SK-N-SH (cell line): ENCODE data around the gene SLC29A1. TPM values are rescaled to one million over a fixed set of nuclear protein-coding genes. Genes with fewer than 3 reads are reported as not detected.

Experiments used
- CTCF ChIA-PET: fragments of 300-600, 350-600 bp; formaldehyde crosslinking; extraction: SDS; loops from one replicate; lab custom pipeline; 2021; lab: Yijun Ruan, JAX
- POLR2A ChIA-PET: fragments of 350-600 bp; sonication (Branson Sonifier 250); formaldehyde crosslinking; extraction: SDS; loops from one replicate; lab custom pipeline; 2020; ENCODE audit warnings: antibody characterized with exemption, inconsistent platforms; lab: Yijun Ruan, JAX
- DNase-seq: peaks from one replicate; pipeline ENCODE4 v3.0.0; 2012
- H2AFZ ChIP-seq: fragments of 200-600 bp; sonication (generic); 2 replicates; pipeline ENCODE4 v1.8.1; 2016; ENCODE audit warnings: antibody characterized with exemption, mild to moderate bottlenecking, low read depth
- H3F3A ChIP-seq: fragments of 200-600 bp; sonication (generic); replicated peaks from 2 replicates; pipeline ENCODE3; 2016; ENCODE audit warnings: antibody characterized with exemption, mild to moderate bottlenecking; ENCODE audit not compliant: insufficient read depth
- H3K27ac ChIP-seq, 2 experiments: fragments of 200-500 bp in 1 of 2; fragments of 200-600 bp in 1 of 2; sonication (Bioruptor generic) in 1 of 2; sonication (generic), shearing (Covaris generic) in 1 of 2; 2 replicates each; pipeline versions ENCODE4 v1.5.1 to v1.6.1; 2014 to 2016; ENCODE audit warnings: low read depth in 2 of 2, inconsistent platforms in 1 of 2, low read length in 1 of 2, mild to moderate bottlenecking in 1 of 2, mixed read lengths in 1 of 2
- H3K27me3 ChIP-seq: fragments of 200-600 bp; sonication (generic), shearing (Covaris generic); 2 replicates; pipeline ENCODE4 v1.6.1; 2016; ENCODE audit warnings: mixed run types; ENCODE audit not compliant: insufficient read depth
- H3K36me3 ChIP-seq, 2 experiments: fragments of 200-500 bp in 1 of 2; fragments of 200-600 bp in 1 of 2; sonication (Bioruptor generic) in 1 of 2; sonication (generic) in 1 of 2; replicated peaks in 1 of 2; 2 replicates each; pipeline versions ENCODE3 to v1.5.1; 2014 to 2016; ENCODE audit warnings: low read length in 1 of 2, mild to moderate bottlenecking in 1 of 2; ENCODE audit not compliant: insufficient read depth in 2 of 2, control insufficient read depth in 1 of 2
- H3K4me1 ChIP-seq, 2 experiments: fragments of 200-500 bp in 1 of 2; fragments of 200-600 bp in 1 of 2; sonication (Bioruptor generic) in 1 of 2; sonication (generic), shearing (Covaris generic) in 1 of 2; 2 replicates each; pipeline versions ENCODE4 v1.5.1 to v1.6.1; 2014 to 2016; ENCODE audit warnings: low read depth in 1 of 2, low read length in 1 of 2, mixed run types in 1 of 2; ENCODE audit not compliant: insufficient read depth in 2 of 2, control insufficient read depth in 1 of 2
- H3K4me2 ChIP-seq: fragments of 200-600 bp; sonication (generic), shearing (Covaris generic); 2 replicates; pipeline ENCODE4 v1.6.1; 2017; ENCODE audit warnings: mixed run types
- H3K4me3 ChIP-seq, 2 experiments: fragments of 200-500 bp in 1 of 2; fragments of 200-600 bp in 1 of 2; sonication (Bioruptor generic) in 1 of 2; sonication (generic), shearing (Covaris generic) in 1 of 2; 2 replicates each; pipeline versions ENCODE4 v1.5.1 to v1.8.1; 2014 to 2016; ENCODE audit warnings: low read depth in 2 of 2, inconsistent platforms in 1 of 2, low read length in 1 of 2, mild to moderate bottlenecking in 1 of 2, mixed read lengths in 1 of 2, moderate library complexity in 1 of 2
- H3K79me2 ChIP-seq: fragments of 200-600 bp; sonication (generic); 2 replicates; pipeline ENCODE4 v1.8.1; 2017; ENCODE audit warnings: mild to moderate bottlenecking; ENCODE audit not compliant: insufficient read depth
- H3K9ac ChIP-seq: fragments of 200-600 bp; sonication (generic); 2 replicates; pipeline ENCODE4 v1.6.1; 2017; ENCODE audit warnings: mixed run types
- H3K9me2 ChIP-seq: fragments of 200-600 bp; sonication (generic); 2 replicates; pipeline ENCODE4 v1.6.1; 2017; ENCODE audit warnings: mixed run types
- H3K9me3 ChIP-seq: fragments of 200-600 bp; sonication (generic); 2 replicates; pipeline ENCODE4 v1.6.1; 2017; ENCODE audit warnings: mixed run types, mild to moderate bottlenecking, moderate library complexity
- H4K20me1 ChIP-seq: fragments of 200-600 bp; sonication (generic); 2 replicates; pipeline ENCODE4 v1.6.1; 2017; ENCODE audit warnings: mild to moderate bottlenecking, mixed run types; ENCODE audit not compliant: insufficient read depth
- CHD2 ChIP-seq: fragments of 150-350 bp; IDR thresholded peaks from 2 replicates; pipeline ENCODE4 v1.6.1; 2018; ENCODE audit warnings: low read length; ENCODE audit not compliant: partially characterized antibody
- ELF1 ChIP-seq: IDR thresholded peaks from 2 replicates; pipeline ENCODE4 v1.4.0; 2012
- FOSL2 ChIP-seq: IDR thresholded peaks from 2 replicates; pipeline ENCODE4 v1.4.0; 2012; ENCODE audit warnings: low read depth, mild to moderate bottlenecking, moderate library complexity, borderline replicate concordance
- FOXJ3 ChIP-seq: sonication (generic); formaldehyde crosslinking; IDR thresholded peaks from 2 replicates; pipeline ENCODE4 v1.5.1; 2020; ENCODE audit warnings: mild to moderate bottlenecking, missing genetic modification reagents
- FOXM1 ChIP-seq: IDR thresholded peaks from 2 replicates; pipeline ENCODE4 v1.4.0; 2012; ENCODE audit warnings: low read depth, mild to moderate bottlenecking
- GABPA ChIP-seq: IDR thresholded peaks from 2 replicates; pipeline ENCODE4 v1.4.0; 2012; ENCODE audit warnings: low read depth, mild to moderate bottlenecking
- MXI1 ChIP-seq: IDR thresholded peaks from 2 replicates; pipeline ENCODE4 v1.6.1; 2012; ENCODE audit warnings: mild to moderate bottlenecking, low read depth, low read length, improper control_type of control experiment
- NFIC ChIP-seq: IDR thresholded peaks from 2 replicates; pipeline ENCODE4 v1.4.0; 2012; ENCODE audit warnings: borderline replicate concordance
- POLR2AphosphoS5 ChIP-seq: IDR thresholded peaks from 2 replicates; pipeline ENCODE4 v1.6.1; 2012; ENCODE audit warnings: low read depth, low read length
- RCOR1 ChIP-seq: fragments of 150-350 bp; IDR thresholded peaks from 2 replicates; pipeline ENCODE4 v1.6.1; 2017; ENCODE audit warnings: antibody characterized with exemption, low read length
- TCF12 ChIP-seq: IDR thresholded peaks from 2 replicates; pipeline ENCODE4 v1.4.0; 2012
- YY1 ChIP-seq: IDR thresholded peaks from 2 replicates; pipeline ENCODE4 v1.4.0; 2012; ENCODE audit warnings: low read depth, mild to moderate bottlenecking
- WGBS: methylation state at CpG from one replicate; pipeline ENCODE4 v1.1.6; 2017; ENCODE audit warnings: low lambda C conversion rate; 5-methylcytosine and 5-hydroxymethylcytosine counted together
- polyA plus RNA-seq, 3 experiments: library from polyadenylated mRNA; depleted of rRNA; stranded (reverse); fragments of >200 nt; gene quantifications; 2 replicates each; pipeline ENCODE4 v1.2.3, GENCODE V29; 2012
- TF ChIP-seq, protein P1 (sequence below): IDR thresholded peaks from 2 replicates; pipeline ENCODE4 v1.6.1; 2012; ENCODE audit warnings: mild to moderate bottlenecking, low read depth, low read length, moderate library complexity
- TF ChIP-seq, protein P2 (sequence below): IDR thresholded peaks from 2 replicates; pipeline ENCODE4; 2012
- TF ChIP-seq, protein P3 (sequence below): IDR thresholded peaks from 2 replicates; pipeline ENCODE4 v1.4.0; 2012; ENCODE audit warnings: low read depth, borderline replicate concordance

Gene SLC29A1
- polyA plus RNA-seq, 1 of the 3 experiments (the other 2 are of a cell fraction) = 44.5 TPM

GRCh38 chr6:44276667-44277640 lies 53.6 kb downstream of the SLC29A1 start:
- no peak overlapping the region for H3K4me3 ChIP-seq
- no peaks in the 10 kb centered on the region for H3F3A ChIP-seq
- H3K9me3 ChIP-seq = no peaks in the 10 kb centered on the region
- no peaks in the 10 kb centered on the region for H3K79me2 ChIP-seq
- no peaks in the 10 kb centered on the region for H4K20me1 ChIP-seq
- H3K9ac ChIP-seq = no peak overlapping the region
- ChIA-PET POLR2A (no interaction called here), CTCF (interaction anchor here (0.7 to 2.0 kb wide), 7 partner anchors 9 to 177 kb away, joined by 3 to 11 read pairs (median 3); partner anchors contain the start of gene AARS2)
- no peak for TF ChIP-seq FOXM1
- TF ChIP-seq, protein P1, sequence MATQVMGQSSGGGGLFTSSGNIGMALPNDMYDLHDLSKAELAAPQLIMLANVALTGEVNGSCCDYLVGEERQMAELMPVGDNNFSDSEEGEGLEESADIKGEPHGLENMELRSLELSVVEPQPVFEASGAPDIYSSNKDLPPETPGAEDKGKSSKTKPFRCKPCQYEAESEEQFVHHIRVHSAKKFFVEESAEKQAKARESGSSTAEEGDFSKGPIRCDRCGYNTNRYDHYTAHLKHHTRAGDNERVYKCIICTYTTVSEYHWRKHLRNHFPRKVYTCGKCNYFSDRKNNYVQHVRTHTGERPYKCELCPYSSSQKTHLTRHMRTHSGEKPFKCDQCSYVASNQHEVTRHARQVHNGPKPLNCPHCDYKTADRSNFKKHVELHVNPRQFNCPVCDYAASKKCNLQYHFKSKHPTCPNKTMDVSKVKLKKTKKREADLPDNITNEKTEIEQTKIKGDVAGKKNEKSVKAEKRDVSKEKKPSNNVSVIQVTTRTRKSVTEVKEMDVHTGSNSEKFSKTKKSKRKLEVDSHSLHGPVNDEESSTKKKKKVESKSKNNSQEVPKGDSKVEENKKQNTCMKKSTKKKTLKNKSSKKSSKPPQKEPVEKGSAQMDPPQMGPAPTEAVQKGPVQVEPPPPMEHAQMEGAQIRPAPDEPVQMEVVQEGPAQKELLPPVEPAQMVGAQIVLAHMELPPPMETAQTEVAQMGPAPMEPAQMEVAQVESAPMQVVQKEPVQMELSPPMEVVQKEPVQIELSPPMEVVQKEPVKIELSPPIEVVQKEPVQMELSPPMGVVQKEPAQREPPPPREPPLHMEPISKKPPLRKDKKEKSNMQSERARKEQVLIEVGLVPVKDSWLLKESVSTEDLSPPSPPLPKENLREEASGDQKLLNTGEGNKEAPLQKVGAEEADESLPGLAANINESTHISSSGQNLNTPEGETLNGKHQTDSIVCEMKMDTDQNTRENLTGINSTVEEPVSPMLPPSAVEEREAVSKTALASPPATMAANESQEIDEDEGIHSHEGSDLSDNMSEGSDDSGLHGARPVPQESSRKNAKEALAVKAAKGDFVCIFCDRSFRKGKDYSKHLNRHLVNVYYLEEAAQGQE = no peak
- no peak for TF ChIP-seq FOXJ3 (CRISPR knock-in tag)
- TF ChIP-seq CHD2 = no peak
- TF ChIP-seq FOSL2 = no peak
- TF ChIP-seq YY1 = no peak
- no peak for TF ChIP-seq POLR2AphosphoS5
- no peak for TF ChIP-seq ELF1
- TF ChIP-seq MXI1 = no peak
- TF ChIP-seq, protein P2, sequence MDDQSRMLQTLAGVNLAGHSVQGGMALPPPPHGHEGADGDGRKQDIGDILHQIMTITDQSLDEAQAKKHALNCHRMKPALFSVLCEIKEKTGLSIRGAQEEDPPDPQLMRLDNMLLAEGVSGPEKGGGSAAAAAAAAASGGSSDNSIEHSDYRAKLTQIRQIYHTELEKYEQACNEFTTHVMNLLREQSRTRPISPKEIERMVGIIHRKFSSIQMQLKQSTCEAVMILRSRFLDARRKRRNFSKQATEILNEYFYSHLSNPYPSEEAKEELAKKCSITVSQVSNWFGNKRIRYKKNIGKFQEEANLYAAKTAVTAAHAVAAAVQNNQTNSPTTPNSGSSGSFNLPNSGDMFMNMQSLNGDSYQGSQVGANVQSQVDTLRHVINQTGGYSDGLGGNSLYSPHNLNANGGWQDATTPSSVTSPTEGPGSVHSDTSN = no peak
- no peak for TF ChIP-seq GABPA
- TF ChIP-seq, protein P3, sequence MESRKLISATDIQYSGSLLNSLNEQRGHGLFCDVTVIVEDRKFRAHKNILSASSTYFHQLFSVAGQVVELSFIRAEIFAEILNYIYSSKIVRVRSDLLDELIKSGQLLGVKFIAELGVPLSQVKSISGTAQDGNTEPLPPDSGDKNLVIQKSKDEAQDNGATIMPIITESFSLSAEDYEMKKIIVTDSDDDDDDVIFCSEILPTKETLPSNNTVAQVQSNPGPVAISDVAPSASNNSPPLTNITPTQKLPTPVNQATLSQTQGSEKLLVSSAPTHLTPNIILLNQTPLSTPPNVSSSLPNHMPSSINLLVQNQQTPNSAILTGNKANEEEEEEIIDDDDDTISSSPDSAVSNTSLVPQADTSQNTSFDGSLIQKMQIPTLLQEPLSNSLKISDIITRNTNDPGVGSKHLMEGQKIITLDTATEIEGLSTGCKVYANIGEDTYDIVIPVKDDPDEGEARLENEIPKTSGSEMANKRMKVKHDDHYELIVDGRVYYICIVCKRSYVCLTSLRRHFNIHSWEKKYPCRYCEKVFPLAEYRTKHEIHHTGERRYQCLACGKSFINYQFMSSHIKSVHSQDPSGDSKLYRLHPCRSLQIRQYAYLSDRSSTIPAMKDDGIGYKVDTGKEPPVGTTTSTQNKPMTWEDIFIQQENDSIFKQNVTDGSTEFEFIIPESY = no peak
- no peak for TF ChIP-seq RCOR1
- no peak for TF ChIP-seq NFIC
- no peak for TF ChIP-seq TCF12
- H2AFZ ChIP-seq = no peak overlapping the region
- H3K27ac ChIP-seq = no peak overlapping the region
- no peak overlapping the region for H3K4me2 ChIP-seq
- 0 out of 2 replicates have a peak, but pooled peaks cover 8% of the 10 kb centered on the region for H3K27me3 ChIP-seq
- H3K36me3 ChIP-seq = no peaks in the 10 kb centered on the region
- peaks cover 0 to 3% of the 10 kb centered on the region in 2 experiments; a peak in 1 of 4 replicates for H3K4me1 ChIP-seq
- no peaks in the 10 kb centered on the region for H3K9me2 ChIP-seq
- no peak for DNase-seq
- WGBS = 68% methylated on average over 21 of the region's 23 CpGs
